Ureter (tissue), 1 donor: Measurements from ENCODE around the gene FARSA. TPM values are rescaled to one million over a fixed set of nuclear protein-coding genes. Genes with fewer than 3 reads are reported as not detected.

ENCODE experiments used
- total RNA-seq: library from RNA; stranded (reverse); gene quantifications from one replicate; pipeline ENCODE4 v1.2.4, GENCODE V29; 2023
- donor health status: DM: yes; HTN: yes; CAD: no.

FARSA gene
- total RNA-seq, 1 donor from 2014 or later: 60.9 TPM

Other genes with a start within 250 kb of the FARSA start
- gene GNG14, start 245.7 kb downstream of the FARSA start, total RNA-seq: not detected
- 8.7 TPM for gene FBXW9, start 237.1 kb downstream of the FARSA start, total RNA-seq
- gene TNPO2, start 209.8 kb downstream of the FARSA start, total RNA-seq: 111 TPM
- gene TRIR, start 199.0 kb downstream of the FARSA start, total RNA-seq: 132 TPM
- 55.6 TPM for gene GET3, start 196.2 kb downstream of the FARSA start, total RNA-seq
- gene BEST2, start 181.9 kb downstream of the FARSA start, total RNA-seq: not detected
- gene HOOK2, start 158.2 kb downstream of the FARSA start, total RNA-seq: 79.0 TPM
- 191 TPM for gene JUNB, start 142.2 kb downstream of the FARSA start, total RNA-seq
- gene PRDX2, start 131.9 kb downstream of the FARSA start, total RNA-seq: 196 TPM
- gene THSD8, start 131.6 kb downstream of the FARSA start, total RNA-seq: 4.4 TPM
- 8.8 TPM for gene RNASEH2A, start 127.1 kb downstream of the FARSA start, total RNA-seq
- not detected for gene RTBDN, start 99.1 kb downstream of the FARSA start, total RNA-seq
- 0.36 TPM for gene MAST1, start 95.2 kb downstream of the FARSA start, total RNA-seq
- 42.2 TPM for gene DNASE2, start 52.3 kb downstream of the FARSA start, total RNA-seq
- gene KLF1, start 46.5 kb downstream of the FARSA start, total RNA-seq: not detected
- gene GCDH, start 42.6 kb downstream of the FARSA start, total RNA-seq: 35.6 TPM
- gene SYCE2, start 14.4 kb downstream of the FARSA start, total RNA-seq: 0.52 TPM
- 643 TPM for gene CALR, start 4.9 kb upstream of the FARSA start, total RNA-seq
- 96.5 TPM for gene RAD23A, start 12.2 kb upstream of the FARSA start, total RNA-seq
- gene GADD45GIP1, start 23.5 kb upstream of the FARSA start, total RNA-seq: 12.4 TPM
- gene DAND5, start 35.9 kb upstream of the FARSA start, total RNA-seq: not detected
- 91.7 TPM for gene NFIX, start 61.8 kb upstream of the FARSA start, total RNA-seq
- 3.0 TPM for gene LYL1, start 169.1 kb upstream of the FARSA start, total RNA-seq
- 54.6 TPM for gene TRMT1, start 183.0 kb upstream of the FARSA start, total RNA-seq
- gene NACC1, start 184.6 kb upstream of the FARSA start, total RNA-seq: 57.0 TPM
- gene STX10, start 216.7 kb upstream of the FARSA start, total RNA-seq: 37.3 TPM
- gene IER2, start 216.7 kb upstream of the FARSA start, total RNA-seq: 94.0 TPM